A549 (cell line): ENCODE results near the gene PTPRG. TPM values are rescaled to one million over a fixed set of nuclear protein-coding genes. Genes with fewer than 3 reads are reported as not detected.

Experiments
- ATAC-seq, 2 experiments: fragments of 200-7000 bp in 1 of 2; fragments of >200 bp in 1 of 2; cut with Nextera tagmentation in 1 of 2; cut with Tn5 transposase in 1 of 2; 3 replicates each; pipeline versions ENCODE4 v1.8.0 to v1.9.1; 2018 to 2020; ENCODE audit warnings: mild to moderate bottlenecking in 1 of 2, moderate library complexity in 1 of 2
- CTCF ChIA-PET: fragments of 300-600 bp; sonication (Branson Sonifier 250); formaldehyde crosslinking; extraction: SDS; loops from one replicate; lab custom pipeline; 2021; ENCODE audit warnings: antibody characterized with exemption, inconsistent platforms; lab: Yijun Ruan, JAX
- POLR2A ChIA-PET: fragments of 350-600 bp; formaldehyde crosslinking; extraction: SDS; loops from one replicate; lab custom pipeline; 2021; ENCODE audit warnings: antibody characterized with exemption, inconsistent platforms; lab: Yijun Ruan, JAX
- DNase-seq, 2 experiments: peaks; one replicate each; pipeline versions ENCODE4 v3.0.0 to v3.0.0-alpha.2; 2011 to 2016; ENCODE audit warnings: low read depth in 1 of 2, low spot score in 1 of 2
- FAIRE-seq: peaks from 2 replicates; lab custom pipeline; 2011; peaks lifted over from hg19 to GRCh38; lab: Jason Lieb, UNC
- H3K27ac ChIP-seq, 2 experiments: fragments of >200 bp; sonication (Bioruptor Twin); formaldehyde crosslinking; 3 replicates each; pipeline ENCODE4 v1.5.1; 2016 to 2017
- H3K4me1 ChIP-seq: fragments of >200 bp; sonication (Bioruptor Twin); formaldehyde crosslinking; 3 replicates; pipeline ENCODE4 v1.6.1; 2016
- H3K4me2 ChIP-seq: fragments of >200 bp; sonication (Bioruptor Twin); formaldehyde crosslinking; 3 replicates; pipeline ENCODE4 v1.6.1; 2016
- H3K4me3 ChIP-seq: fragments of >200 bp; sonication (Bioruptor Twin); formaldehyde crosslinking; 3 replicates; pipeline ENCODE4 v1.5.1; 2016
- H3K9me3 ChIP-seq: fragments of >200 bp; sonication (Bioruptor Twin); formaldehyde crosslinking; 3 replicates; pipeline ENCODE4 v1.6.1; 2016
- BCL3 ChIP-seq: fragments of >200 bp; sonication (Bioruptor Twin); formaldehyde crosslinking; IDR thresholded peaks from 3 replicates; pipeline ENCODE4 v1.6.1; 2016
- CBX2 ChIP-seq: fragments of 200-600 bp; sonication (generic); IDR thresholded peaks from 2 replicates; pipeline ENCODE4 v1.6.1; 2016; ENCODE audit warnings: low read depth, mild to moderate bottlenecking, borderline replicate concordance
- CHD2 ChIP-seq: fragments of 150-350 bp; IDR thresholded peaks from 2 replicates; pipeline ENCODE4 v1.6.1; 2014; ENCODE audit warnings: low read length; ENCODE audit not compliant: partially characterized antibody
- CTCF ChIP-seq: fragments of >200 bp; sonication (Bioruptor Twin); formaldehyde crosslinking; IDR thresholded peaks from 3 replicates; pipeline ENCODE4 v1.5.1; 2016
- EHF ChIP-seq: fragments of 250-450 bp; sonication (Bioruptor Pico); IDR thresholded peaks from 2 replicates; pipeline ENCODE4 v1.5.0; 2020; ENCODE audit warnings: mild to moderate bottlenecking
- EHMT2 ChIP-seq: fragments of 200-600 bp; sonication (generic); IDR thresholded peaks from 2 replicates; pipeline ENCODE4 v1.6.1; 2016; ENCODE audit warnings: antibody characterized with exemption, low read depth, mild to moderate bottlenecking, moderate library complexity
- ESRRA ChIP-seq: fragments of 150-350 bp; IDR thresholded peaks from 2 replicates; pipeline ENCODE4 v1.6.1; 2014; ENCODE audit warnings: mild to moderate bottlenecking, low read length, borderline replicate concordance
- FOSL2 ChIP-seq, 2 experiments: fragments of 450-650 bp in 1 of 2; fragments of >200 bp in 1 of 2; sonication (Bioruptor Twin) in 1 of 2; formaldehyde crosslinking; IDR thresholded peaks; 2 replicates each; pipeline versions ENCODE4 v1.5.0 to v1.6.1; 2016 to 2020; ENCODE audit warnings: mild to moderate bottlenecking in 1 of 2, moderate library complexity in 1 of 2
- FOXS1 ChIP-seq: fragments of 250-450 bp; sonication (Bioruptor Pico); IDR thresholded peaks from 2 replicates; pipeline ENCODE4 v1.5.0; 2020; ENCODE audit warnings: mild to moderate bottlenecking, moderate library complexity
- GATA3 ChIP-seq: IDR thresholded peaks from 2 replicates; pipeline ENCODE4 v1.6.1; 2012; ENCODE audit warnings: borderline replicate concordance
- HDAC2 ChIP-seq: fragments of 200-600 bp; sonication (generic); IDR thresholded peaks from 2 replicates; pipeline ENCODE4 v1.6.1; 2016
- HMGXB4 ChIP-seq: fragments of 250-450 bp; sonication (Bioruptor Pico); IDR thresholded peaks from 2 replicates; pipeline ENCODE4 v1.5.0; 2021; ENCODE audit warnings: mild to moderate bottlenecking, moderate library complexity, borderline replicate concordance
- HOXB5 ChIP-seq: fragments of 250-450 bp; sonication (Bioruptor Pico); IDR thresholded peaks from 2 replicates; pipeline ENCODE4 v1.5.0; 2020; ENCODE audit warnings: mild to moderate bottlenecking, moderate library complexity
- JUN ChIP-seq, 2 experiments: fragments of >200 bp; sonication (Bioruptor Twin); formaldehyde crosslinking; IDR thresholded peaks; 2 replicates in 1 of 2; 3 replicates in 1 of 2; pipeline ENCODE4 v1.6.1; 2016 to 2017
- JUNB ChIP-seq: fragments of >200 bp; sonication (Bioruptor Twin); formaldehyde crosslinking; IDR thresholded peaks from 2 replicates; pipeline ENCODE4 v1.6.1; 2016
- KDM1A ChIP-seq: fragments of 200-600 bp; sonication (generic); IDR thresholded peaks from 2 replicates; pipeline ENCODE4 v1.6.1; 2016; ENCODE audit warnings: low read depth, mild to moderate bottlenecking
- MAX ChIP-seq: IDR thresholded peaks from 2 replicates; pipeline ENCODE4 v1.6.1; 2012
- NFE2L2 ChIP-seq: fragments of 150-350 bp; conservative IDR thresholded peaks from 2 replicates; pipeline ENCODE4 v1.6.1; 2014; ENCODE audit warnings: low read length
- PBX3 ChIP-seq: IDR thresholded peaks from 2 replicates; pipeline ENCODE4 v1.6.1; 2012
- RARB ChIP-seq: fragments of 250-450 bp; sonication (Bioruptor Pico); IDR thresholded peaks from 2 replicates; pipeline ENCODE4 v1.8.0; 2021; ENCODE audit warnings: mild to moderate bottlenecking, moderate library complexity
- RCOR1 ChIP-seq: fragments of 150-350 bp; IDR thresholded peaks from 2 replicates; pipeline ENCODE4 v1.6.1; 2014; ENCODE audit warnings: antibody characterized with exemption, low read length, low read depth
- ZC3H11A ChIP-seq: fragments of 450-650 bp; IDR thresholded peaks from 2 replicates; pipeline ENCODE4 v1.6.1; 2014; ENCODE audit warnings: antibody characterized with exemption, mild to moderate bottlenecking
- ZNF302 ChIP-seq: fragments of 250-450 bp; sonication (Bioruptor Pico); IDR thresholded peaks from 2 replicates; pipeline ENCODE4 v1.9.0; 2021; ENCODE audit warnings: inconsistent platforms, mild to moderate bottlenecking, moderate library complexity
- WGBS: methylation state at CpG from one replicate; pipeline ENCODE4 v1.1.6; 2017; ENCODE audit errors: missing lambda C conversion rate; 5-methylcytosine and 5-hydroxymethylcytosine counted together
- polyA plus RNA-seq, 4 experiments: library from polyadenylated mRNA; depleted of rRNA in 3 of 4; stranded (reverse); fragments of >200 nt; fragmentation: RNase III in 1 of 4; extraction: RNeasy Plus Mini Kit Qiagen cat#74134 plus additional on column Dnase treatment in 1 of 4; gene quantifications; 2 replicates in 3 of 4; 3 replicates in 1 of 4; pipeline ENCODE4 v1.2.3, GENCODE V29; 2011 to 2017

The PTPRG gene
- polyA plus RNA-seq, 2 of the 4 experiments (the other 2 are of a cell fraction), result 4.5 to 4.8 TPM

GRCh38 chr3:61682671-61683548, 121.5 kb downstream of the PTPRG start:
- peaks cover 7% of the 10 kb centered on the region; the same call in 1 of the 3 replicates for H3K4me1 ChIP-seq
- no peak for TF ChIP-seq MAX
- TF ChIP-seq BCL3, result no peak
- TF ChIP-seq CTCF, result no peak
- no peak for TF ChIP-seq HOXB5
- TF ChIP-seq ESRRA, result no peak
- no peak for TF ChIP-seq RARB (CRISPR knock-in tag)
- no peak for TF ChIP-seq CHD2
- TF ChIP-seq KDM1A, result no peak
- TF ChIP-seq ZNF302, result no peak
- no peak for TF ChIP-seq NFE2L2
- TF ChIP-seq RCOR1, result no peak
- no peak for TF ChIP-seq GATA3
- no peak for TF ChIP-seq PBX3
- no peak for TF ChIP-seq ZC3H11A
- TF ChIP-seq CBX2, result no peak
- TF ChIP-seq, all 56 proteins: peak for 0
- WGBS, result 51% methylated on average over 10 of the region's 10 CpGs
- Histone ChIP-seq H3K27ac (no peak overlapping the region), H3K4me2 (no peak overlapping the region), H3K9me3 (no peaks in the 10 kb centered on the region), H3K4me3 (no peak overlapping the region)
- no peak for ATAC-seq
- no peak for FAIRE-seq
- CTCF ChIA-PET, result interaction anchor here (0.6 kb wide), 2 partner anchors 32 to 134 kb away, joined by 3 read pairs; no protein-coding TSS in a partner anchor
- DNase-seq, result no peak
- POLR2A ChIA-PET, result no interaction called here

GRCh38 chr3:61683549-61684236, 122.3 kb downstream of the PTPRG start:
- no peak for TF ChIP-seq FOXS1 (CRISPR knock-in tag)
- no peak for TF ChIP-seq FOSL2 (IDR thresholded peaks at IDR 0.05)
- no peak for TF ChIP-seq FOSL2 (CRISPR knock-in tag; IDR thresholded peaks at IDR 0.05)
- TF ChIP-seq JUNB, result no peak
- no peak for TF ChIP-seq JUN (IDR thresholded peaks at IDR 0.05)
- no peak for TF ChIP-seq EHF (CRISPR knock-in tag)
- TF ChIP-seq HMGXB4 (CRISPR knock-in tag), result no peak
- no peak for TF ChIP-seq ESRRA
- no peak for TF ChIP-seq HDAC2
- no peak for TF ChIP-seq EHMT2
- FAIRE-seq, result no peak
- POLR2A ChIA-PET, result no interaction called here
- WGBS, result 64% methylated on average over 11 of the region's 11 CpGs
- DNase-seq, result no peak
- Histone ChIP-seq H3K4me1 (peaks cover 7% of the 10 kb centered on the region; the same call in 1 of the 3 replicates), H3K4me2 (no peak overlapping the region), H3K27ac (no peak overlapping the region), H3K9me3 (no peaks in the 10 kb centered on the region), H3K4me3 (no peak overlapping the region)
- ATAC-seq, result no peak
- CTCF ChIA-PET, result interaction anchor here (0.6 kb wide), 2 partner anchors 32 to 135 kb away, joined by 3 read pairs; no protein-coding TSS in a partner anchor
